K562 (cell line): ENCODE data around the gene CADPS2. TPM values are rescaled to one million over a fixed set of nuclear protein-coding genes. Genes with fewer than 3 reads are reported as not detected.

ENCODE experiments used
- ATAC-seq: fragments of 200-7000 bp; cut with Tn5 transposase; 3 replicates; pipeline ENCODE4 v1.9.1; 2020; ENCODE audit warnings: moderate library complexity
- BruUV-seq: library from RNA; stranded (reverse); fragments of 400-500 nt; replicated peaks from 2 replicates; lab custom pipeline; 2021; lab: Mats Ljungman, UMichigan
- CTCF ChIA-PET: fragments of 300-600 bp; formaldehyde crosslinking; extraction: SDS; loops from one replicate; lab custom pipeline; 2021; ENCODE audit warnings: low intra/inter-chr PET ratio; lab: Yijun Ruan, JAX
- POLR2A ChIA-PET: fragments of 300-600, 350-650 bp; sonication (Branson Sonifier 250); formaldehyde crosslinking; extraction: SDS; loops from one replicate; lab custom pipeline; 2021; ENCODE audit warnings: antibody characterized with exemption, inconsistent platforms; lab: Yijun Ruan, JAX
- DNase-seq, 4 experiments: peaks; one replicate each; pipeline versions ENCODE4 v3.0.0 to v3.0.0-alpha.2; 2011 to 2018; ENCODE audit warnings: low spot score in 3 of 4, mixed read lengths in 3 of 4; ENCODE audit errors: extremely low read depth in 1 of 4
- FAIRE-seq: peaks from 2 replicates; lab custom pipeline; 2011; peaks lifted over from hg19 to GRCh38; lab: Jason Lieb, UNC
- H2AFZ ChIP-seq: 2 replicates; pipeline ENCODE4 v1.6.0; 2011; ENCODE audit warnings: low read depth, low read length, control low read depth, inconsistent platforms
- H3K27ac ChIP-seq: fragments of 200-600 bp; 3 replicates; pipeline ENCODE4 v1.8.0; 2011; ENCODE audit warnings: low read depth, mild to moderate bottlenecking, control low read depth, inconsistent platforms, low read length, moderate library complexity, mixed read lengths; ENCODE audit errors: extremely low read depth
- H3K27me3 ChIP-seq, 2 experiments: fragments of 300-600 bp in 1 of 2; 2 replicates in 1 of 2; 3 replicates in 1 of 2; pipeline versions ENCODE4 v1.6.0 to v1.8.0; 2011; ENCODE audit warnings: inconsistent platforms in 2 of 2, low read length in 2 of 2, mild to moderate bottlenecking in 1 of 2, mixed read lengths in 1 of 2, moderate library complexity in 1 of 2; ENCODE audit not compliant: control insufficient read depth in 2 of 2, insufficient read depth in 2 of 2
- H3K36me3 ChIP-seq: fragments of 300-600 bp; 3 replicates; pipeline ENCODE4 v1.8.0; 2011; ENCODE audit warnings: mild to moderate bottlenecking, low read length, inconsistent platforms; ENCODE audit not compliant: control insufficient read depth, insufficient read depth
- H3K4me1 ChIP-seq, 2 experiments: fragments of 200-600 bp in 1 of 2; replicated peaks in 1 of 2; 2 replicates in 1 of 2; 3 replicates in 1 of 2; pipeline versions ENCODE4 v1.5.1 to v1.8.0; 2011; ENCODE audit warnings: inconsistent platforms in 2 of 2, low read length in 2 of 2, mild to moderate bottlenecking in 1 of 2, mixed read lengths in 1 of 2, moderate library complexity in 1 of 2; ENCODE audit not compliant: control insufficient read depth in 2 of 2, insufficient read depth in 2 of 2
- H3K4me2 ChIP-seq: 2 replicates; pipeline ENCODE4 v1.6.1; 2011; ENCODE audit warnings: low read length, control low read depth, inconsistent platforms, mixed read lengths; ENCODE audit not compliant: insufficient read depth
- H3K4me3 ChIP-seq: fragments of 200-600 bp; sonication (generic), shearing (Covaris generic); 2 replicates; pipeline ENCODE4 v1.5.1; 2016; ENCODE audit warnings: control low read depth, inconsistent platforms
- H3K79me2 ChIP-seq: fragments of 200-600 bp; 3 replicates; pipeline ENCODE4 v1.8.0; 2011; ENCODE audit warnings: low read length, inconsistent platforms; ENCODE audit not compliant: control insufficient read depth, insufficient read depth
- H3K9ac ChIP-seq, 2 experiments: 2 replicates each; pipeline versions ENCODE4 v1.6.0 to v1.6.1; 2011; ENCODE audit warnings: low read depth in 2 of 2, low read length in 2 of 2, control low read depth in 1 of 2, inconsistent platforms in 1 of 2, mild to moderate bottlenecking in 1 of 2, mixed read lengths in 1 of 2; ENCODE audit not compliant: insufficient read depth in 1 of 2
- H3K9me1 ChIP-seq: one replicate; pipeline ENCODE4 v1.6.0; 2011; ENCODE audit warnings: inconsistent platforms, mild to moderate bottlenecking, low read length, moderate library complexity; ENCODE audit not compliant: control insufficient read depth, insufficient read depth
- H3K9me3 ChIP-seq: replicated peaks from 2 replicates; pipeline ENCODE4 v1.5.1; 2011; ENCODE audit warnings: low read depth, low read length, inconsistent platforms; ENCODE audit not compliant: control insufficient read depth, insufficient read depth
- H4K20me1 ChIP-seq: replicated peaks from 2 replicates; pipeline ENCODE4 v1.6.1; 2011; ENCODE audit warnings: low read length, inconsistent platforms, mixed read lengths; ENCODE audit not compliant: control insufficient read depth, insufficient read depth
- ARID1B ChIP-seq: fragments of 450-650 bp; IDR thresholded peaks from 2 replicates; pipeline ENCODE4 v1.6.1; 2016; ENCODE audit warnings: antibody characterized with exemption, mild to moderate bottlenecking, inconsistent platforms
- CBX2 ChIP-seq: fragments of 200-600 bp; sonication (generic); IDR thresholded peaks from one replicate; pipeline ENCODE4 v1.6.1; 2012; ENCODE audit warnings: mild to moderate bottlenecking, low read length, inconsistent platforms; ENCODE audit not compliant: insufficient read depth, poor library complexity, severe bottlenecking
- CEBPB ChIP-seq: fragments of 450-650 bp; IDR thresholded peaks from 2 replicates; pipeline ENCODE4 v1.6.1; 2016; ENCODE audit warnings: missing genetic modification characterization, missing compliant biosample characterization
- FOXO4 ChIP-seq: fragments of 450-650 bp; formaldehyde crosslinking; IDR thresholded peaks from 2 replicates; pipeline ENCODE4 v1.4.0; 2020; ENCODE audit warnings: mild to moderate bottlenecking, moderate library complexity
- NR2F6 ChIP-seq: fragments of 450-650 bp; formaldehyde crosslinking; IDR thresholded peaks from 2 replicates; pipeline ENCODE4 v1.4.0; 2020; ENCODE audit warnings: mild to moderate bottlenecking
- SMARCC2 ChIP-seq: fragments of 450-650 bp; IDR thresholded peaks from 2 replicates; pipeline ENCODE4 v1.6.1; 2017; ENCODE audit warnings: antibody characterized with exemption, moderate library complexity, mild to moderate bottlenecking, low read depth
- TAF15 ChIP-seq: fragments of 200-400 bp; formaldehyde crosslinking; IDR thresholded peaks from 2 replicates; pipeline ENCODE4 v1.6.1; 2017; ENCODE audit warnings: mild to moderate bottlenecking, low read depth, low read length, moderate library complexity
- WGBS: fragments of 100-300 bp; shearing (Covaris generic); methylation state at CpG from one replicate; pipeline ENCODE4 v1.1.6; 2016; ENCODE audit warnings: low coverage, mixed read lengths; ENCODE audit not compliant: insufficient coverage; ENCODE audit errors: missing lambda C conversion rate; 5-methylcytosine and 5-hydroxymethylcytosine counted together
- in situ Hi-C: fragments of 300-500 bp; cut with MboI; formaldehyde crosslinking; loops from 4 replicates; pipeline ENCODE4 v1.15.0; 2018; ENCODE audit warnings: inconsistent platforms, mixed read lengths
- intact Hi-C: fragments of 100-400 bp; cut with micrococcal nuclease; formaldehyde crosslinking; loops from 2 replicates; pipeline ENCODE4 v1.14.2; 2022
- polyA plus RNA-seq, 8 experiments: library from polyadenylated mRNA; depleted of rRNA in 4 of 8; stranded (reverse) in 5 of 8; unstranded in 3 of 8; fragments of >200 nt; fragmentation: Nextera tagmentation in 2 of 8; fragmentation: Illumina TruSeq in 1 of 8; extraction: Ambion mirVana in 2 of 8; extraction: Trizol in 1 of 8; gene quantifications; 2 replicates each; pipeline versions ENCODE4 v1.2.1 to v1.2.3, GENCODE V29; 2011 to 2014; ENCODE audit warnings: inconsistent platforms in 1 of 8, missing spikeins in 1 of 8
- total RNA-seq, 7 experiments: library from RNA; depleted of rRNA in 6 of 7; stranded (reverse); fragments of >200 nt in 6 of 7; fragmentation: Illumina TruSeq in 2 of 7; extraction: Trizol in 2 of 7; gene quantifications; 2 replicates each; pipeline versions ENCODE4 v1.2.1 to v1.2.3, GENCODE V29; 2011 to 2021; ENCODE audit warnings: low replicate concordance in 1 of 7

CADPS2 gene
- total and polyA plus RNA-seq, 9 of the 15 experiments (the other 6 are each of a cell fraction or from before 2014, with no cell fraction given): 0.03 to 0.14 (median 0.04) TPM; not detected in 1

- no TSS peak for BruUV-seq
- no peak overlapping the region for H2AFZ ChIP-seq
- H3K4me1 ChIP-seq: no peaks in the 10 kb centered on the region
- H3K4me3 ChIP-seq: no peak overlapping the region
- H3K79me2 ChIP-seq: no peaks in the 10 kb centered on the region
- no peaks in the 10 kb centered on the region for H4K20me1 ChIP-seq
- no peak overlapping the region for H3K27ac ChIP-seq
- no peak overlapping the region for H3K9ac ChIP-seq
- ATAC-seq: no peak
- H3K9me3 ChIP-seq: no peaks in the 10 kb centered on the region; the same call in 1 of the 2 replicates
- ChIA-PET CTCF (no interaction called here), POLR2A (no interaction called here)
- in situ Hi-C loops (no loop called here), intact Hi-C loops (no loop called here)
- H3K4me2 ChIP-seq: no peak overlapping the region
- no peak for DNase-seq
- no peaks in the 10 kb centered on the region for H3K27me3 ChIP-seq
- no peaks in the 10 kb centered on the region for H3K36me3 ChIP-seq
- no peaks in the 10 kb centered on the region for H3K9me1 ChIP-seq
- TF ChIP-seq TAF15 (no peak), ARID1B (no peak), FOXO4 (CRISPR knock-in tag) (no peak), NR2F6 (no peak), CBX2 (no peak), CEBPB (tag) (no peak), SMARCC2 (no peak)
- FAIRE-seq: no peak
- WGBS: 4% methylated on average over 1 of the region's 1 CpG
These were observed 455.6 kb downstream of the CADPS2 start for GRCh38 chr7:122430710-122431109.
